IMR-90 (cell line): ENCODE measurements around the gene ARHGAP12. TPM values are rescaled to one million over a fixed set of nuclear protein-coding genes. Genes with fewer than 3 reads are reported as not detected.
A peak's percentile ranks its signal among the peaks of the same experiment; 100 is the strongest.

Experiments
- ATAC-seq: fragments of 200-7000 bp; cut with Tn5 transposase; 2 replicates; pipeline ENCODE4 v1.9.1; 2020; ENCODE audit warnings: low read depth, mild to moderate bottlenecking, moderate library complexity
- BruUV-seq: library from RNA; stranded (reverse); fragments of 400-500 nt; replicated peaks from 2 replicates; lab custom pipeline; 2021; lab: Mats Ljungman, UMichigan
- CTCF ChIA-PET: fragments of 300-600 bp; formaldehyde crosslinking; extraction: SDS; loops from one replicate; lab custom pipeline; 2021; ENCODE audit warnings: antibody characterized with exemption; lab: Yijun Ruan, JAX
- POLR2A ChIA-PET: fragments of 300-600 bp; sonication (Branson Sonifier 250); formaldehyde crosslinking; loops from one replicate; lab custom pipeline; 2022; ENCODE audit warnings: antibody characterized with exemption; ENCODE audit not compliant: unreplicated experiment; lab: Charles Lee
- DNase-seq: peaks from one replicate; pipeline ENCODE4 v3.0.0; 2013
- H2AFZ ChIP-seq: replicated peaks from 2 replicates; pipeline ENCODE3; 2013; ENCODE audit warnings: low read length, mild to moderate bottlenecking; ENCODE audit not compliant: poor library complexity
- H2AK5ac ChIP-seq: 2 replicates; pipeline ENCODE4 v1.6.1; 2013; ENCODE audit warnings: low read depth, low read length, inconsistent platforms
- H2AK9ac ChIP-seq: replicated peaks from 2 replicates; pipeline ENCODE3; 2013; ENCODE audit warnings: mild to moderate bottlenecking, low read depth, low read length, moderate library complexity; ENCODE audit not compliant: poor library complexity
- H2BK120ac ChIP-seq: 2 replicates; pipeline ENCODE4 v1.6.1; 2013; ENCODE audit warnings: low read depth, low read length, inconsistent platforms
- H2BK15ac ChIP-seq: 3 replicates; pipeline ENCODE4 v1.6.1; 2013; ENCODE audit warnings: low read depth, low read length, inconsistent platforms
- H2BK20ac ChIP-seq: 2 replicates; pipeline ENCODE4 v1.6.1; 2013; ENCODE audit warnings: low read depth, mild to moderate bottlenecking, inconsistent platforms, low read length, moderate library complexity
- H2BK5ac ChIP-seq: 2 replicates; pipeline ENCODE4 v1.6.1; 2013; ENCODE audit warnings: mild to moderate bottlenecking, low read depth, low read length, inconsistent platforms; ENCODE audit not compliant: poor library complexity, severe bottlenecking
- H3K14ac ChIP-seq: replicated peaks from 2 replicates; pipeline ENCODE4 v1.6.1; 2013; ENCODE audit warnings: low read depth, low read length, inconsistent platforms
- H3K18ac ChIP-seq: 2 replicates; pipeline ENCODE4 v1.6.1; 2013; ENCODE audit warnings: low read depth, low read length, control low read depth
- H3K23ac ChIP-seq: 2 replicates; pipeline ENCODE4 v1.6.1; 2013; ENCODE audit warnings: low read depth, low read length, inconsistent platforms
- H3K27ac ChIP-seq: 2 replicates; pipeline ENCODE4 v1.5.1; 2013; ENCODE audit warnings: mild to moderate bottlenecking, control low read depth, low read length; ENCODE audit not compliant: insufficient read depth
- H3K27me3 ChIP-seq: 2 replicates; pipeline ENCODE4 v1.6.1; 2013; ENCODE audit warnings: low read length; ENCODE audit not compliant: control insufficient read depth, insufficient read depth
- H3K36me3 ChIP-seq: 2 replicates; pipeline ENCODE4 v1.6.1; 2013; ENCODE audit warnings: low read length, mixed read lengths; ENCODE audit not compliant: control insufficient read depth, insufficient read depth
- H3K4ac ChIP-seq: 2 replicates; pipeline ENCODE4 v1.6.1; 2013; ENCODE audit warnings: low read depth, low read length, inconsistent platforms
- H3K4me1 ChIP-seq: 2 replicates; pipeline ENCODE4 v1.6.1; 2013; ENCODE audit warnings: low read length, mixed read lengths; ENCODE audit not compliant: control insufficient read depth, insufficient read depth
- H3K4me2 ChIP-seq: 2 replicates; pipeline ENCODE4 v1.6.1; 2013; ENCODE audit warnings: low read depth, mild to moderate bottlenecking, control low read depth, low read length, moderate library complexity
- H3K4me3 ChIP-seq: 2 replicates; pipeline ENCODE4 v1.5.1; 2013; ENCODE audit warnings: low read depth, mild to moderate bottlenecking, control low read depth, low read length, moderate library complexity; ENCODE audit not compliant: insufficient read depth
- H3K56ac ChIP-seq: 2 replicates; pipeline ENCODE4 v1.6.1; 2013; ENCODE audit warnings: low read length, inconsistent platforms; ENCODE audit not compliant: insufficient read depth; ENCODE audit errors: extremely low read depth
- H3K79me1 ChIP-seq, 2 experiments: 2 replicates each; pipeline ENCODE4 v1.6.1; 2013; ENCODE audit warnings: low read length in 2 of 2, inconsistent platforms in 1 of 2, low read depth in 1 of 2
- H3K9ac ChIP-seq: 2 replicates; pipeline ENCODE4 v1.6.1; 2013; ENCODE audit warnings: low read depth, low read length, control low read depth
- H3K9me1 ChIP-seq: 2 replicates; pipeline ENCODE4 v1.6.1; 2013; ENCODE audit warnings: low read length, inconsistent platforms; ENCODE audit not compliant: insufficient read depth
- H3K9me3 ChIP-seq: 2 replicates; pipeline ENCODE4 v1.6.1; 2013; ENCODE audit warnings: low read length; ENCODE audit not compliant: control insufficient read depth, insufficient read depth
- H4K20me1 ChIP-seq: 2 replicates; pipeline ENCODE4 v1.6.1; 2013; ENCODE audit warnings: low read length, inconsistent platforms; ENCODE audit not compliant: insufficient read depth
- H4K5ac ChIP-seq: 2 replicates; pipeline ENCODE4 v1.6.1; 2013; ENCODE audit warnings: mild to moderate bottlenecking, low read depth, low read length, control low read depth
- H4K8ac ChIP-seq, 2 experiments: 2 replicates each; pipeline ENCODE4 v1.6.1; 2013; ENCODE audit warnings: low read depth in 2 of 2, low read length in 2 of 2, control low read depth in 1 of 2, inconsistent platforms in 1 of 2
- H4K91ac ChIP-seq: 2 replicates; pipeline ENCODE4 v1.6.1; 2013; ENCODE audit warnings: low read depth, low read length, inconsistent platforms; ENCODE audit not compliant: insufficient read depth
- BHLHE40 ChIP-seq: fragments of 150-350 bp; IDR thresholded peaks from 2 replicates; pipeline ENCODE4 v1.6.1; 2016; ENCODE audit warnings: mild to moderate bottlenecking, low read depth, low read length
- CHD1 ChIP-seq: IDR thresholded peaks from 2 replicates; pipeline ENCODE4 v1.6.1; 2012; ENCODE audit warnings: low read depth, low read length, improper control_type of control experiment
- ELK1 ChIP-seq: fragments of 150-350 bp; IDR thresholded peaks from 2 replicates; pipeline ENCODE4 v1.6.1; 2016; ENCODE audit warnings: low read depth, mild to moderate bottlenecking, low read length, moderate library complexity, borderline replicate concordance
- MAZ ChIP-seq: IDR thresholded peaks from 2 replicates; pipeline ENCODE4 v1.6.1; 2012; ENCODE audit warnings: low read depth, mild to moderate bottlenecking, low read length, improper control_type of control experiment, moderate library complexity, borderline replicate concordance
- MXI1 ChIP-seq: IDR thresholded peaks from 2 replicates; pipeline ENCODE4 v1.6.1; 2012; ENCODE audit warnings: low read depth, mild to moderate bottlenecking, low read length, moderate library complexity, borderline replicate concordance
- NFE2L2 ChIP-seq: fragments of 150-350 bp; IDR thresholded peaks from 2 replicates; pipeline ENCODE4 v1.6.1; 2016; ENCODE audit warnings: low read depth, mild to moderate bottlenecking, low read length
- RAD21 ChIP-seq: IDR thresholded peaks from 2 replicates; pipeline ENCODE4 v1.6.1; 2012; ENCODE audit warnings: low read length, improper control_type of control experiment
- RCOR1 ChIP-seq: IDR thresholded peaks from 2 replicates; pipeline ENCODE4 v1.6.1; 2012; ENCODE audit warnings: mild to moderate bottlenecking, low read length, improper control_type of control experiment; ENCODE audit not compliant: insufficient replicate concordance
- WGBS, 2 experiments: methylation state at CpG; one replicate each; pipeline versions ENCODE4 v1.1.5 to v1.1.7; 2013; ENCODE audit warnings: missing lambda C conversion rate in 2 of 2; ENCODE audit not compliant: insufficient read length in 1 of 2; ENCODE audit errors: extremely low coverage in 2 of 2; 5-methylcytosine and 5-hydroxymethylcytosine counted together
- dilution Hi-C: fragments of 300-500 bp; cut with HindIII; formaldehyde crosslinking; loops from one replicate; pipeline ENCODE4 v1.14.3; 2018; ENCODE audit warnings: low sequenced_read_pairs; ENCODE audit not compliant: unreplicated experiment
- in situ Hi-C: fragments of 300-500 bp; cut with MboI; formaldehyde crosslinking; loops from 3 replicates; pipeline ENCODE4 v1.14.3; 2019; ENCODE audit warnings: low sequenced_read_pairs, inconsistent platforms, mixed read lengths
- intact Hi-C: fragments of 100-400 bp; cut with micrococcal nuclease; formaldehyde crosslinking; loops from 2 replicates; pipeline ENCODE4 v1.10.0; 2022
- polyA plus RNA-seq, 3 experiments: library from polyadenylated mRNA; depleted of rRNA; stranded (reverse); fragments of >200 nt; gene quantifications; 2 replicates each; pipeline ENCODE4 v1.2.3, GENCODE V29; 2012; ENCODE audit warnings: low replicate concordance in 1 of 3
- total RNA-seq: library from RNA; depleted of rRNA; stranded (reverse); fragments of >200 nt; gene quantifications from 2 replicates; pipeline ENCODE4 v1.2.3, GENCODE V29; 2012
- TF ChIP-seq, protein P1 (sequence below): conservative IDR thresholded peaks from 2 replicates; pipeline ENCODE4 v1.5.1; 2012; ENCODE audit warnings: mild to moderate bottlenecking, low read depth, low read length, improper control_type of control experiment

Gene ARHGAP12
- total and polyA plus RNA-seq, 2 of the 4 experiments (the other 2 are of a cell fraction): 9.0 to 28.5 TPM

- peak overlapping the region; percentile 99 for H3K4me2 ChIP-seq
- in situ Hi-C loops (no loop called here), dilution Hi-C loops (no loop called here), intact Hi-C loops (loop anchor here (1.0 to 5.0 kb wide), 2 partner anchors 66 to 77 kb away; no protein-coding TSS in a partner anchor)
- no peaks in the 10 kb centered on the region for H3K9me3 ChIP-seq
- H3K36me3 ChIP-seq: no peaks in the 10 kb centered on the region
- peak overlapping the region; percentile 72 for H3K56ac ChIP-seq
- ATAC-seq: peak; percentile 59
- peaks cover 2% of the 10 kb centered on the region; the same call in 1 of the 2 replicates for H3K9me1 ChIP-seq
- peak overlapping the region; percentile 71 for H3K4me3 ChIP-seq
- peak overlapping the region; percentile 57 for H2BK120ac ChIP-seq
- H2BK15ac ChIP-seq: no peak overlapping the region; the same call in 2 of the 3 replicates
- no peak for TF ChIP-seq NFE2L2
- peak; percentile 29 for TF ChIP-seq RAD21
- no peak for TF ChIP-seq RCOR1
- no peak for TF ChIP-seq MAZ
- TF ChIP-seq, protein P1, sequence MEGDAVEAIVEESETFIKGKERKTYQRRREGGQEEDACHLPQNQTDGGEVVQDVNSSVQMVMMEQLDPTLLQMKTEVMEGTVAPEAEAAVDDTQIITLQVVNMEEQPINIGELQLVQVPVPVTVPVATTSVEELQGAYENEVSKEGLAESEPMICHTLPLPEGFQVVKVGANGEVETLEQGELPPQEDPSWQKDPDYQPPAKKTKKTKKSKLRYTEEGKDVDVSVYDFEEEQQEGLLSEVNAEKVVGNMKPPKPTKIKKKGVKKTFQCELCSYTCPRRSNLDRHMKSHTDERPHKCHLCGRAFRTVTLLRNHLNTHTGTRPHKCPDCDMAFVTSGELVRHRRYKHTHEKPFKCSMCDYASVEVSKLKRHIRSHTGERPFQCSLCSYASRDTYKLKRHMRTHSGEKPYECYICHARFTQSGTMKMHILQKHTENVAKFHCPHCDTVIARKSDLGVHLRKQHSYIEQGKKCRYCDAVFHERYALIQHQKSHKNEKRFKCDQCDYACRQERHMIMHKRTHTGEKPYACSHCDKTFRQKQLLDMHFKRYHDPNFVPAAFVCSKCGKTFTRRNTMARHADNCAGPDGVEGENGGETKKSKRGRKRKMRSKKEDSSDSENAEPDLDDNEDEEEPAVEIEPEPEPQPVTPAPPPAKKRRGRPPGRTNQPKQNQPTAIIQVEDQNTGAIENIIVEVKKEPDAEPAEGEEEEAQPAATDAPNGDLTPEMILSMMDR: peak; percentile 34
- TF ChIP-seq CHD1: 0 out of 2 replicates have a peak, but pooled peaks have one; percentile 22
- no peak for TF ChIP-seq BHLHE40
- no peak for TF ChIP-seq MXI1
- no peak for TF ChIP-seq ELK1
- H4K91ac ChIP-seq: peak overlapping the region; percentile 40; the same call in 1 of the 2 replicates
- peak; percentile 44 for DNase-seq
- peak overlapping the region; percentile 59 for H3K4ac ChIP-seq
- H2BK5ac ChIP-seq: peak overlapping the region; percentile 82
- H3K18ac ChIP-seq: peak overlapping the region; percentile 66
- peaks cover 46% of the 10 kb centered on the region for H4K20me1 ChIP-seq
- H2BK20ac ChIP-seq: no peak overlapping the region
- peak overlapping the region; percentile 96 for H2AFZ ChIP-seq
- H2AK9ac ChIP-seq: peak overlapping the region; percentile 75
- H3K27ac ChIP-seq: peak overlapping the region; percentile 63
- peak overlapping the region; percentile 47; the same call in 1 of the 2 replicates for H2AK5ac ChIP-seq
- peaks cover 4% of the 10 kb centered on the region for H3K4me1 ChIP-seq
- no peak overlapping the region for H4K8ac ChIP-seq
- H3K79me1 ChIP-seq: peaks cover 17 to 55% of the 10 kb centered on the region in 2 experiments; a peak in 3 of 4 replicates
- ChIA-PET CTCF (interaction anchor here (2.8 kb wide), 1 partner anchor 66 kb away, joined by 10 read pairs; no protein-coding TSS in a partner anchor), POLR2A (no interaction called here)
- peak overlapping the region; percentile 81 for H3K14ac ChIP-seq
- H3K9ac ChIP-seq: peak overlapping the region; percentile 89
- peak overlapping the region; percentile 62; the same call in 1 of the 2 replicates for H4K5ac ChIP-seq
- BruUV-seq: no TSS peak
- H3K23ac ChIP-seq: peak overlapping the region; percentile 93
- WGBS, 2 experiments: 0% methylated on average over 35 of the region's 58 CpGs; no CpG with 5 or more reads in 1 of the 2 experiments
- H3K27me3 ChIP-seq: no peaks in the 10 kb centered on the region
Measured at GRCh38 chr10:31927884-31928548, 615 bp downstream of the ARHGAP12 start.
